ENCODE data around the gene IL4R. TPM values are rescaled to one million over a fixed set of nuclear protein-coding genes. Genes with fewer than 3 reads are reported as not detected.

The IL4R gene
- total RNA-seq, 4 donors from 2014 or later: 22.3 to 35.0 (median 25.1) TPM

- H3K4me3 ChIP-seq (ENCODE audit: low read depth, poor library complexity, severe bottlenecking): no peak overlapping the region
- no peak for DNase-seq (ENCODE audit: low spot score in 2 of 2)
- intact Hi-C loops (cut with DNase I; ENCODE audit: low total_unique reads): no loop called here
- 57 to 71% methylated on average over 8 of the region's 8 CpGs for WGBS, 2 donors
- TF ChIP-seq CTCF (IDR thresholded peaks at IDR 0.05) (no peak), POLR2A (IDR thresholded peaks at IDR 0.05) (no peak)
These were observed 88.8 kb downstream of the IL4R start for GRCh38 chr16:27402569-27402963.

GRCh38 chr16:27402964-27403600, 89.3 kb downstream of the IL4R start:
- 83 to 87% methylated on average over 20 of the region's 20 CpGs for WGBS, 2 donors
- TF ChIP-seq POLR2A (IDR thresholded peaks at IDR 0.05): no peak
- TF ChIP-seq CTCF (IDR thresholded peaks at IDR 0.05): no peak
- peak in 1 of 2 donors; percentile 77 for DNase-seq (ENCODE audit: low spot score in 2 of 2)
- H3K4me3 ChIP-seq (ENCODE audit: low read depth, poor library complexity, severe bottlenecking): no peak overlapping the region
- intact Hi-C loops (cut with DNase I; ENCODE audit: low total_unique reads): no loop called here

GRCh38 chr16:27403601-27403992, 89.8 kb downstream of the IL4R start:
- TF ChIP-seq CTCF (IDR thresholded peaks at IDR 0.05) (no peak), POLR2A (IDR thresholded peaks at IDR 0.05) (no peak)
- DNase-seq (ENCODE audit: low spot score in 2 of 2): no peak
- WGBS, 2 donors: 63 to 85% methylated on average over 3 to 6 of the region's 6 CpGs
- H3K4me3 ChIP-seq (ENCODE audit: low read depth, poor library complexity, severe bottlenecking): no peak overlapping the region
- intact Hi-C loops (cut with DNase I; ENCODE audit: low total_unique reads): no loop called here

DNA sequence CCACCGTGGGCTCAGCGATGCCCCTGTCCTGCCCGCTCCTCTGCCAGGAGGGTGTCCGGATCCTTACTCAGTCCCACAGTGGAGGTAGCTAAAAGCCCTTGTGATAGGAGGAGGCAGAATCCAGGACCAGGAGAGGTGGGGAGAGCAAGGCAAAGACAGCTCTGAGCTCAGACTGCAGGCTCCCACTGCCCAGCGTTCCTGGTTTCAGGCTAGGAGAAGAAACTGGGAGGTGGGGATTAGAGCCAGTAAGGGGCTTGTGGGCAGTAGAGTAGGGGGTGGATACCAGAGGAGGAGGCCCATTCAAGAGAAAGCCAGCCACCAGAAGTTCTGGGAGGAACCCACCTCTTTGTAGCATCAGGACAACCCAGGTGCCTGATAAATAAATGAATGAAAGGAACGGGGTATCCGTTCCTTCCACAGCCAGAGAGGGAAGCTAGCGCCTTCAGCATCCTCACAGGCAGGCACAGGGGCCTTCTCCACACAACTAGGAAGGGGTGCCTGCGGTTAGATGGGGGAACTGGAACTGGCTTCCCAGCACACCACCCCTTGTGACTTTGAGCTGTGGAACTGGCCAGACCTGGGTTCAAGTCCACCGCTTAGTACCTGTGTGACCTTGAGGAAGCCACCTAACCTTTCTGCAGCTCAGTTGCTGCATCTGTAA, 90.5 kb downstream of the IL4R start:
- intact Hi-C loops (cut with DNase I; ENCODE audit: low total_unique reads): no loop called here
- DNase-seq (ENCODE audit: low spot score in 2 of 2): no peak
- 87 to 90% methylated on average over 10 of the region's 10 CpGs for WGBS, 2 donors
- no peak for TF ChIP-seq CTCF (IDR thresholded peaks at IDR 0.05)
- no peak for TF ChIP-seq POLR2A (IDR thresholded peaks at IDR 0.05)
- H3K4me3 ChIP-seq (ENCODE audit: low read depth, poor library complexity, severe bottlenecking): no peak overlapping the region

DNA sequence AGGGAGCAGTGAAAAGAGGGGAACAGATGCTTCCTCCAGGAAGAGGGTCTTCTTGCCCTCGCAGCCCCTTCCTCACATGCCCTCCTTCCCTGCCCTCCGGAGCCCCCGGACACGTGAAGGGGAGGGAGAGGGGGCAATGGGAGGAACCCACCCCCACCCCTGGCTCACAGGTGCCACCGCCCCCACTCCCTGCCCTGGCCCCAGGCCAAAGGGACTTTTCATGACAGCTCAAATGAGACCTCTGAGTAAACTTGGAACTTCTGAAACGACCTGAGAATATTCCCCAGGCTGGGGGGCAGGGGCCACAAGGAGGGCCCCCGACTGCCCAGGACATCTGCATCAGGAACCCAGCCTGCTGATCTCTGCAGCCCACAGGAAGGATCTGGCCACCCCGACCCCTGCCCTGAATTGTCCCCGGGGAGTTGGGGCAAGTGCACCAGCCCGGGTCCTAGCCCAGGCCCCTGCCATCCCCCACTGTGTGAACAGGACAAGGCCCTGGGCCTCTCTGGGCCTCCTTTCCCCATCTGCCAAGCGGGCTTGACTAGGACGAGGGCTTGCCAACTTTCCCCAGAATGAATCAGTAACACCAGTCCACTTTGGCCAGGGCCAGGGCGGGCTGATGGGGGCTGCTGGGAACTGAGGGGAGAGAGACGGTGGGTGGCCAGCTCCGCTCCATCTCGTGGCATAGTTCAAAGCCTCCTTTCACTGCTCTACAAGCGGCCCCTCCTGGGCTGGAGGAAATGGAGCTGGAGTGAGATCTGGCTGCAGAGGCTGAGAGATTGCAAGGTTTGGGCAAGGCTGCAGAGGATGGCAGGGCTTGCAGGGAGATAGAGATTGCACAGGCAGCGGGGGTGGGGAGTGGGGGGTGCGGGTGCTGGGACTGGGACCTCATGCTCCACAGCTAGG, 92.0 kb downstream of the IL4R start:
- peak in 1 of 2 donors; percentile 79 for DNase-seq (ENCODE audit: low spot score in 2 of 2)
- no peak overlapping the region for H3K4me3 ChIP-seq (ENCODE audit: low read depth, poor library complexity, severe bottlenecking)
- 56 to 59% methylated on average over 17 of the region's 19 CpGs for WGBS, 2 donors
- intact Hi-C loops (cut with DNase I; ENCODE audit: low total_unique reads): no loop called here
- TF ChIP-seq POLR2A (IDR thresholded peaks at IDR 0.05): no peak
- TF ChIP-seq CTCF (IDR thresholded peaks at IDR 0.05): no peak
